CD4-positive, CD25-positive, alpha-beta regulatory T cell (primary cell): Measurements from ENCODE around the gene LEMD3. TPM values are rescaled to one million over a fixed set of nuclear protein-coding genes. Genes with fewer than 3 reads are reported as not detected.

Source experiments
- ATAC-seq, 2 donors: fragments of 150-1000 bp; cut with Tn5 transposase; one replicate each; pipeline ENCODE4 v1.10.0; 2021; ENCODE audit warnings: low read depth in 2 of 2, moderate number of reproducible peaks in 2 of 2, moderate library complexity in 1 of 2
- DNase-seq, 3 donors: peaks; one replicate each; pipeline versions ENCODE4 v3.0.0 to v3.0.0-alpha.2; 2012 to 2022; ENCODE audit warnings: mixed read lengths in 1 of 3
- H3K27ac ChIP-seq: one replicate; pipeline ENCODE4 v1.7.0; 2013; ENCODE audit warnings: mild to moderate bottlenecking, low read length; ENCODE audit not compliant: insufficient read depth, poor library complexity, severe bottlenecking
- H3K27me3 ChIP-seq: one replicate; pipeline ENCODE4 v1.7.0; 2013; ENCODE audit warnings: low read length; ENCODE audit not compliant: control insufficient read depth, insufficient read depth
- H3K36me3 ChIP-seq: one replicate; pipeline ENCODE4 v1.7.0; 2013; ENCODE audit warnings: mild to moderate bottlenecking, low read length, moderate library complexity; ENCODE audit not compliant: control insufficient read depth, insufficient read depth
- H3K4me1 ChIP-seq: 2 replicates; pipeline ENCODE4 v1.7.0; 2013; ENCODE audit warnings: mild to moderate bottlenecking, low read length; ENCODE audit not compliant: insufficient read depth, control insufficient read depth, poor library complexity, severe bottlenecking
- H3K4me3 ChIP-seq: one replicate; pipeline ENCODE4 v1.7.0; 2013; ENCODE audit warnings: low read depth, mild to moderate bottlenecking, low read length, moderate library complexity
- H3K9me3 ChIP-seq, 2 experiments: 1 replicate in 1 of 2; 2 replicates in 1 of 2; pipeline ENCODE4 v1.7.0; 2013; ENCODE audit warnings: low read length in 2 of 2, mild to moderate bottlenecking in 1 of 2, moderate library complexity in 1 of 2; ENCODE audit not compliant: control insufficient read depth in 2 of 2
- H3K27ac Mint-ChIP-seq, 3 donors: one replicate each; pipeline ENCODE4 v1.8.0; 2020 to 2022; ENCODE audit warnings: mild to moderate bottlenecking in 3 of 3, mixed read lengths in 3 of 3, moderate library complexity in 2 of 3
- H3K27me3 Mint-ChIP-seq: one replicate; pipeline ENCODE4 v1.8.0; 2022; ENCODE audit warnings: mild to moderate bottlenecking, mixed read lengths
- H3K36me3 Mint-ChIP-seq: one replicate; pipeline ENCODE4 v1.8.0; 2020; ENCODE audit warnings: mixed read lengths
- H3K4me1 Mint-ChIP-seq, 4 donors: one replicate each; pipeline ENCODE4 v1.8.0; 2020 to 2022; ENCODE audit warnings: mixed read lengths in 4 of 4, mild to moderate bottlenecking in 1 of 4
- H3K4me3 Mint-ChIP-seq, 4 donors: one replicate each; pipeline ENCODE4 v1.8.0; 2020 to 2022; ENCODE audit warnings: mild to moderate bottlenecking in 4 of 4, mixed read lengths in 4 of 4, moderate library complexity in 3 of 4
- H3K9me3 Mint-ChIP-seq, 7 donors: one replicate each; pipeline ENCODE4 v1.8.0; 2020 to 2022; ENCODE audit warnings: mixed read lengths in 7 of 7, mild to moderate bottlenecking in 3 of 7, moderate library complexity in 2 of 7
- polyA plus RNA-seq, 4 donors: library from polyadenylated mRNA; unstranded; fragments of 300-500 nt; fragmentation: Illumina TruSeq; gene quantifications; one replicate each; pipeline ENCODE4 v1.2.3, GENCODE V29; 2021
- total RNA-seq: library from RNA; stranded (reverse); gene quantifications from one replicate; pipeline ENCODE4 v1.2.3, GENCODE V29; 2022

LEMD3 gene
- total and polyA plus RNA-seq, 5 donors from 2014 or later, result 31.4 to 68.9 (median 37.4) TPM

- peaks cover 20 to 47% (median 30%) of the 10 kb centered on the region in 4 donors for H3K4me1 Mint-ChIP-seq
- peaks cover 5% of the 10 kb centered on the region for H3K27me3 Mint-ChIP-seq
- peaks cover 8% of the 10 kb centered on the region for H3K36me3 Mint-ChIP-seq
- peak overlapping the region; percentile 15 for H3K27ac ChIP-seq
- H3K27ac Mint-ChIP-seq, result peak overlapping the region in 2 of 3 donors; percentile 93 to 99
- DNase-seq (no peak), ATAC-seq (no peak)
- H3K36me3 ChIP-seq, result peaks cover 10% of the 10 kb centered on the region
- no peaks in the 10 kb centered on the region for H3K9me3 ChIP-seq
- peak overlapping the region; percentile 97 for H3K4me3 ChIP-seq
- peaks cover 2% of the 10 kb centered on the region for H3K27me3 ChIP-seq
- peak overlapping the region; percentile 92 to 100 (median 94) for H3K4me3 Mint-ChIP-seq
- peaks cover 73% of the 10 kb centered on the region for H3K4me1 ChIP-seq
- H3K9me3 Mint-ChIP-seq, result peaks cover 0 to under 1% (median 0%) of the 10 kb centered on the region in 7 donors
These were observed 1.7 kb downstream of the LEMD3 start for GRCh38 chr12:65171073-65171472.

- H3K36me3 ChIP-seq, result peaks cover 12% of the 10 kb centered on the region
- peaks cover 20 to 47% (median 30%) of the 10 kb centered on the region in 4 donors for H3K4me1 Mint-ChIP-seq
- DNase-seq, result peak in 2 of 3 donors; percentile 37 to 65
- H3K4me3 ChIP-seq, result peak overlapping the region; percentile 97
- peaks cover 81% of the 10 kb centered on the region for H3K4me1 ChIP-seq
- H3K36me3 Mint-ChIP-seq, result peaks cover 8% of the 10 kb centered on the region
- H3K4me3 Mint-ChIP-seq, result peak overlapping the region in 3 of 4 donors; percentile 75 to 100 (median 97)
- H3K27ac Mint-ChIP-seq, result peak overlapping the region in 2 of 3 donors; percentile 24 to 59
- peak overlapping the region; percentile 16 for H3K27ac ChIP-seq
- H3K9me3 ChIP-seq, result no peaks in the 10 kb centered on the region
- H3K9me3 Mint-ChIP-seq, result no peaks in the 10 kb centered on the region
- H3K27me3 ChIP-seq, result no peaks in the 10 kb centered on the region
- peaks cover 4% of the 10 kb centered on the region for H3K27me3 Mint-ChIP-seq
- ATAC-seq, result no peak
These were observed 2.5 kb downstream of the LEMD3 start for GRCh38 chr12:65171870-65172269.

- H3K36me3 ChIP-seq, result peaks cover 15% of the 10 kb centered on the region
- no peaks in the 10 kb centered on the region for H3K9me3 ChIP-seq
- Mint-ChIP-seq H3K27ac (no peak overlapping the region), H3K9me3 (no peaks in the 10 kb centered on the region), H3K4me1 (peaks cover 17 to 37% (median 25%) of the 10 kb centered on the region in 4 donors), H3K36me3 (peaks cover 8% of the 10 kb centered on the region), H3K27me3 (no peaks in the 10 kb centered on the region), H3K4me3 (no peak overlapping the region)
- peaks cover 69% of the 10 kb centered on the region for H3K4me1 ChIP-seq
- ATAC-seq (no peak), DNase-seq (no peak)
- H3K27ac ChIP-seq, result no peak overlapping the region
- H3K4me3 ChIP-seq, result peak overlapping the region; percentile 56
- H3K27me3 ChIP-seq, result no peaks in the 10 kb centered on the region
These were observed 6.0 kb downstream of the LEMD3 start for GRCh38 chr12:65175385-65175784.

GRCh38 chr12:65182012-65182739 is 12.8 kb downstream of the LEMD3 start:
- Mint-ChIP-seq H3K4me1 (peaks cover 44 to 64% (median 53%) of the 10 kb centered on the region in 4 donors), H3K4me3 (no peak overlapping the region), H3K27ac (peak overlapping the region in 2 of 3 donors; percentile 23 to 38), H3K36me3 (peaks cover 18% of the 10 kb centered on the region), H3K27me3 (no peaks in the 10 kb centered on the region), H3K9me3 (no peaks in the 10 kb centered on the region)
- peaks cover 5% of the 10 kb centered on the region for H3K36me3 ChIP-seq
- H3K27ac ChIP-seq, result no peak overlapping the region
- no peak for DNase-seq
- H3K9me3 ChIP-seq, result no peaks in the 10 kb centered on the region
- ATAC-seq, result no peak
- H3K4me1 ChIP-seq, result peaks cover 33% of the 10 kb centered on the region
- H3K4me3 ChIP-seq, result no peak overlapping the region
- H3K27me3 ChIP-seq, result no peaks in the 10 kb centered on the region

GRCh38 chr12:65184176-65184857 is 14.9 kb downstream of the LEMD3 start:
- H3K27ac ChIP-seq, result no peak overlapping the region
- H3K9me3 ChIP-seq, result no peaks in the 10 kb centered on the region
- H3K27me3 ChIP-seq, result no peaks in the 10 kb centered on the region
- Mint-ChIP-seq H3K9me3 (no peaks in the 10 kb centered on the region), H3K27ac (peak overlapping the region in 2 of 3 donors; percentile 48 to 78), H3K4me1 (peaks cover 58 to 81% (median 66%) of the 10 kb centered on the region in 4 donors), H3K27me3 (no peaks in the 10 kb centered on the region), H3K36me3 (peaks cover 20% of the 10 kb centered on the region), H3K4me3 (peak overlapping the region in 2 of 4 donors; percentile 10 to 26)
- ATAC-seq, result no peak
- no peak overlapping the region for H3K4me3 ChIP-seq
- H3K36me3 ChIP-seq, result peaks cover 2% of the 10 kb centered on the region
- DNase-seq, result no peak
- peaks cover 33% of the 10 kb centered on the region for H3K4me1 ChIP-seq

GRCh38 chr12:65184858-65185229 is 15.5 kb downstream of the LEMD3 start:
- no peak overlapping the region for H3K4me3 ChIP-seq
- no peaks in the 10 kb centered on the region for H3K27me3 Mint-ChIP-seq
- H3K4me1 Mint-ChIP-seq, result peaks cover 63 to 86% (median 68%) of the 10 kb centered on the region in 4 donors
- no peak for DNase-seq
- H3K27me3 ChIP-seq, result no peaks in the 10 kb centered on the region
- peaks cover 20% of the 10 kb centered on the region for H3K36me3 Mint-ChIP-seq
- no peaks in the 10 kb centered on the region for H3K9me3 ChIP-seq
- peak overlapping the region in 2 of 4 donors; percentile 26 to 36 for H3K4me3 Mint-ChIP-seq
- H3K9me3 Mint-ChIP-seq, result no peaks in the 10 kb centered on the region
- peaks cover 2% of the 10 kb centered on the region for H3K36me3 ChIP-seq
- ATAC-seq, result no peak
- peak overlapping the region in 2 of 3 donors; percentile 48 to 78 for H3K27ac Mint-ChIP-seq
- H3K4me1 ChIP-seq, result peaks cover 33% of the 10 kb centered on the region
- H3K27ac ChIP-seq, result no peak overlapping the region

GRCh38 chr12:65187665-65188064 is 18.3 kb downstream of the LEMD3 start:
- Histone ChIP-seq H3K36me3 (peaks cover 4% of the 10 kb centered on the region), H3K4me3 (no peak overlapping the region), H3K9me3 (no peaks in the 10 kb centered on the region), H3K4me1 (peaks cover 22% of the 10 kb centered on the region), H3K27me3 (no peaks in the 10 kb centered on the region), H3K27ac (peak overlapping the region; percentile 2)
- no peak for DNase-seq
- H3K27me3 Mint-ChIP-seq, result no peaks in the 10 kb centered on the region
- peak overlapping the region in 1 of 3 donors; percentile 30 for H3K27ac Mint-ChIP-seq
- ATAC-seq, result no peak
- H3K36me3 Mint-ChIP-seq, result peaks cover 23% of the 10 kb centered on the region
- peaks cover 0 to under 1% (median 0%) of the 10 kb centered on the region in 7 donors for H3K9me3 Mint-ChIP-seq
- H3K4me1 Mint-ChIP-seq, result peaks cover 57 to 87% (median 64%) of the 10 kb centered on the region in 4 donors
- no peak overlapping the region for H3K4me3 Mint-ChIP-seq
